GM18861 (cell line): ENCODE data around the gene ACER3.
"Not testable (repeated sequence)": the region's sequence is repeated elsewhere in the genome, so short reads cannot be mapped to it uniquely, and the experiment has no call there.

Source experiments
- ATAC-seq: cut with Tn5 transposase; IDR thresholded peaks from one replicate; pipeline ENCODE4 v1.9.1; 2021; ENCODE audit not compliant: unreplicated experiment

The ACER3 gene

GRCh38 chr11:76918941-76919386 is 58.2 kb downstream of the ACER3 start:
- no peak for ATAC-seq

GRCh38 chr11:76919467-76919866 is 58.7 kb downstream of the ACER3 start:
- ATAC-seq: no peak

GRCh38 chr11:76919887-76920746 is 59.4 kb downstream of the ACER3 start:
- ATAC-seq: no peak

GRCh38 chr11:76927160-76927559 is 66.4 kb downstream of the ACER3 start:
- ATAC-seq: no peak

- no peak for ATAC-seq
These were observed 74.3 kb downstream of the ACER3 start for GRCh38 chr11:76935042-76935441.

- ATAC-seq: no peak
These were observed 78.5 kb downstream of the ACER3 start for GRCh38 chr11:76939219-76939631.

- ATAC-seq: no peak
These were observed 83.5 kb downstream of the ACER3 start for GRCh38 chr11:76944225-76944624.

- ATAC-seq: no peak
These were observed 85.5 kb downstream of the ACER3 start for GRCh38 chr11:76946223-76946622.

GRCh38 chr11:76947190-76947589 is 86.5 kb downstream of the ACER3 start:
- no peak for ATAC-seq

- ATAC-seq: no peak
These were observed 87.1 kb downstream of the ACER3 start for GRCh38 chr11:76947800-76948199.

GRCh38 chr11:76955459-76956114 is 94.9 kb downstream of the ACER3 start:
- ATAC-seq: no peak

GRCh38 chr11:76962583-76963416 is 102.1 kb downstream of the ACER3 start:
- peak; percentile 73 for ATAC-seq

GRCh38 chr11:76963417-76964168 is 102.9 kb downstream of the ACER3 start:
- ATAC-seq: not testable (repeated sequence)

GRCh38 chr11:76972051-76972450 is 111.3 kb downstream of the ACER3 start:
- no peak for ATAC-seq

- no peak for ATAC-seq
These were observed 113.6 kb downstream of the ACER3 start for GRCh38 chr11:76974179-76974891.

GRCh38 chr11:76975513-76975912 is 114.8 kb downstream of the ACER3 start:
- no peak for ATAC-seq

GRCh38 chr11:76977791-76978190 is 117.1 kb downstream of the ACER3 start:
- no peak for ATAC-seq

- no peak for ATAC-seq
These were observed 117.5 kb downstream of the ACER3 start for GRCh38 chr11:76978239-76978638.

GRCh38 chr11:76978818-76979217 is 118.1 kb downstream of the ACER3 start:
- no peak for ATAC-seq

GRCh38 chr11:76980196-76980595 is 119.5 kb downstream of the ACER3 start:
- no peak for ATAC-seq
